ENCODE results near the gene KMT2B.
A peak's percentile ranks its signal among the peaks of the same experiment; 100 is the strongest.

Gene KMT2B

GRCh38 chr19:35713904-35714495, 3.8 kb upstream of the KMT2B start:
- Histone ChIP-seq H3K4me3 (replicated peaks; ENCODE audit: low read depth, low read length) (peak overlapping the region; percentile 85), H3K36me3 (ENCODE audit: control insufficient read depth, insufficient read depth, low read length) (peaks cover 7% of the 10 kb centered on the region), H3K27me3 (replicated peaks; ENCODE audit: control insufficient read depth, insufficient read depth, low read length) (no peaks in the 10 kb centered on the region)
- DNase-seq (ENCODE audit: extremely low read depth, insufficient read length): no peak
- no peak for TF ChIP-seq CTCF (IDR thresholded peaks at IDR 0.05; ENCODE audit: insufficient read depth, low read length, poor library complexity, severe bottlenecking)

GRCh38 chr19:35714601-35715354, 3.0 kb upstream of the KMT2B start:
- Histone ChIP-seq H3K4me3 (replicated peaks; ENCODE audit: low read depth, low read length) (peak overlapping the region; percentile 85), H3K36me3 (ENCODE audit: control insufficient read depth, insufficient read depth, low read length) (peaks cover 7% of the 10 kb centered on the region), H3K27me3 (replicated peaks; ENCODE audit: control insufficient read depth, insufficient read depth, low read length) (no peaks in the 10 kb centered on the region)
- no peak for DNase-seq (ENCODE audit: extremely low read depth, insufficient read length)
- peak; percentile 43 for TF ChIP-seq CTCF (IDR thresholded peaks at IDR 0.05; ENCODE audit: insufficient read depth, low read length, poor library complexity, severe bottlenecking)

GRCh38 chr19:35715355-35715809, 2.4 kb upstream of the KMT2B start:
- H3K27me3 ChIP-seq (replicated peaks; ENCODE audit: control insufficient read depth, insufficient read depth, low read length): no peaks in the 10 kb centered on the region
- no peak for TF ChIP-seq CTCF (IDR thresholded peaks at IDR 0.05; ENCODE audit: insufficient read depth, low read length, poor library complexity, severe bottlenecking)
- H3K36me3 ChIP-seq (ENCODE audit: control insufficient read depth, insufficient read depth, low read length): peaks cover 8% of the 10 kb centered on the region
- peak overlapping the region; percentile 85 for H3K4me3 ChIP-seq (replicated peaks; ENCODE audit: low read depth, low read length)
- no peak for DNase-seq (ENCODE audit: extremely low read depth, insufficient read length)

GRCh38 chr19:35715981-35716800, 1.6 kb upstream of the KMT2B start:
- no peak for TF ChIP-seq CTCF (IDR thresholded peaks at IDR 0.05; ENCODE audit: insufficient read depth, low read length, poor library complexity, severe bottlenecking)
- H3K4me3 ChIP-seq (replicated peaks; ENCODE audit: low read depth, low read length): peak overlapping the region; percentile 85
- H3K27me3 ChIP-seq (replicated peaks; ENCODE audit: control insufficient read depth, insufficient read depth, low read length): no peaks in the 10 kb centered on the region
- DNase-seq (ENCODE audit: extremely low read depth, insufficient read length): no peak
- peaks cover 12% of the 10 kb centered on the region for H3K36me3 ChIP-seq (ENCODE audit: control insufficient read depth, insufficient read depth, low read length)

GRCh38 chr19:35716801-35717664, 770 bp upstream of the KMT2B start:
- Histone ChIP-seq H3K4me3 (replicated peaks; ENCODE audit: low read depth, low read length) (peak overlapping the region; percentile 85), H3K36me3 (ENCODE audit: control insufficient read depth, insufficient read depth, low read length) (peaks cover 18% of the 10 kb centered on the region), H3K27me3 (replicated peaks; ENCODE audit: control insufficient read depth, insufficient read depth, low read length) (no peaks in the 10 kb centered on the region)
- TF ChIP-seq CTCF (IDR thresholded peaks at IDR 0.05; ENCODE audit: insufficient read depth, low read length, poor library complexity, severe bottlenecking): peak; percentile 88
- DNase-seq (ENCODE audit: extremely low read depth, insufficient read length): peak; percentile 86
